SU-DHL-6 (cell line): ENCODE results near the gene DNPH1.

Experiments
- H2AFZ ChIP-seq: fragments of 200-600 bp; sonication (generic); 2 replicates; pipeline ENCODE4 v1.6.1; 2014; ENCODE audit warnings: low read depth, mild to moderate bottlenecking, moderate library complexity, mixed read lengths, antibody characterized with exemption, low read length; ENCODE audit not compliant: severe bottlenecking
- H3F3A ChIP-seq: fragments of 200-600 bp; shearing (Covaris generic); 2 replicates; pipeline ENCODE4 v1.6.0; 2016; ENCODE audit warnings: antibody characterized with exemption, mild to moderate bottlenecking; ENCODE audit not compliant: insufficient read depth
- H3K27ac ChIP-seq: fragments of 200-600 bp; sonication (generic); 2 replicates; pipeline ENCODE4 v1.5.1; 2016; ENCODE audit warnings: low read depth, mild to moderate bottlenecking, low read length, moderate library complexity, mixed read lengths
- H3K27me3 ChIP-seq: fragments of 200-600 bp; sonication (generic), shearing (Covaris generic); 2 replicates; pipeline ENCODE4 v1.6.0; 2014; ENCODE audit warnings: mild to moderate bottlenecking, low read length
- H3K36me3 ChIP-seq: fragments of 200-600 bp; sonication (generic); 2 replicates; pipeline ENCODE4 v1.6.1; 2014; ENCODE audit warnings: mild to moderate bottlenecking, low read length, mixed read lengths
- H3K4me2 ChIP-seq: fragments of 300-600, 200-600 bp; shearing (Covaris generic), sonication (generic); 2 replicates; pipeline ENCODE4 v1.6.0; 2014; ENCODE audit warnings: low read length, low read depth, mild to moderate bottlenecking; ENCODE audit not compliant: poor library complexity, severe bottlenecking
- H3K4me3 ChIP-seq: fragments of 200-600 bp; sonication (generic); 2 replicates; pipeline ENCODE4 v1.5.1; 2014; ENCODE audit warnings: antibody characterized with exemption, low read length, mild to moderate bottlenecking, mixed read lengths; ENCODE audit not compliant: insufficient read depth, poor library complexity, severe bottlenecking
- H3K79me2 ChIP-seq: fragments of 200-600 bp; sonication (generic); 2 replicates; pipeline ENCODE4 v1.6.1; 2014; ENCODE audit warnings: mild to moderate bottlenecking, low read length, moderate library complexity; ENCODE audit not compliant: insufficient read depth
- H3K9ac ChIP-seq: fragments of 200-600 bp; sonication (generic); 2 replicates; pipeline ENCODE4 v1.7.0; 2014; ENCODE audit warnings: mild to moderate bottlenecking, low read length
- H3K9me2 ChIP-seq: fragments of 200-600 bp; sonication (generic); replicated peaks from 2 replicates; pipeline ENCODE4 v1.6.1; 2014; ENCODE audit warnings: low read length; ENCODE audit not compliant: insufficient read depth
- H3K9me3 ChIP-seq: fragments of 200-600 bp; sonication (generic); 2 replicates; pipeline ENCODE4 v1.6.1; 2014; ENCODE audit warnings: low read length, mixed read lengths; ENCODE audit not compliant: insufficient read depth
- H4K20me1 ChIP-seq: fragments of 200-600 bp; sonication (generic); 2 replicates; pipeline ENCODE4 v1.6.1; 2014; ENCODE audit warnings: low read depth, mild to moderate bottlenecking, antibody characterized with exemption, low read length, moderate library complexity, mixed read lengths
- EZH2phosphoT487 ChIP-seq: fragments of 200-600 bp; sonication (generic), shearing (Covaris generic); conservative IDR thresholded peaks from 2 replicates; pipeline ENCODE4 v1.6.1; 2018; ENCODE audit warnings: mild to moderate bottlenecking, antibody characterized with exemption, low read length, moderate library complexity, mixed read lengths
- TF ChIP-seq, protein P1 (sequence below): fragments of 200-600 bp; sonication (generic); IDR thresholded peaks from one replicate; pipeline ENCODE4 v1.5.1; 2017; ENCODE audit warnings: antibody characterized with exemption, mild to moderate bottlenecking, low read length, moderate library complexity; ENCODE audit not compliant: insufficient read depth, poor library complexity, severe bottlenecking

DNPH1 gene

GRCh38 chr6:43176423-43176786 is 52.9 kb downstream of the DNPH1 start:
- Histone ChIP-seq H3K4me2 (no peak overlapping the region), H3K9me2 (no peaks in the 10 kb centered on the region), H3K36me3 (peaks cover 14% of the 10 kb centered on the region), H3F3A (peaks cover 31% of the 10 kb centered on the region), H3K27ac (no peak overlapping the region), H4K20me1 (peaks cover 5% of the 10 kb centered on the region; the same call in 1 of the 2 replicates), H3K79me2 (peaks cover 28% of the 10 kb centered on the region), H3K9ac (no peak overlapping the region), H3K27me3 (no peaks in the 10 kb centered on the region), H3K9me3 (no peaks in the 10 kb centered on the region), H2AFZ (no peak overlapping the region), H3K4me3 (no peak overlapping the region)
- TF ChIP-seq, protein P1, sequence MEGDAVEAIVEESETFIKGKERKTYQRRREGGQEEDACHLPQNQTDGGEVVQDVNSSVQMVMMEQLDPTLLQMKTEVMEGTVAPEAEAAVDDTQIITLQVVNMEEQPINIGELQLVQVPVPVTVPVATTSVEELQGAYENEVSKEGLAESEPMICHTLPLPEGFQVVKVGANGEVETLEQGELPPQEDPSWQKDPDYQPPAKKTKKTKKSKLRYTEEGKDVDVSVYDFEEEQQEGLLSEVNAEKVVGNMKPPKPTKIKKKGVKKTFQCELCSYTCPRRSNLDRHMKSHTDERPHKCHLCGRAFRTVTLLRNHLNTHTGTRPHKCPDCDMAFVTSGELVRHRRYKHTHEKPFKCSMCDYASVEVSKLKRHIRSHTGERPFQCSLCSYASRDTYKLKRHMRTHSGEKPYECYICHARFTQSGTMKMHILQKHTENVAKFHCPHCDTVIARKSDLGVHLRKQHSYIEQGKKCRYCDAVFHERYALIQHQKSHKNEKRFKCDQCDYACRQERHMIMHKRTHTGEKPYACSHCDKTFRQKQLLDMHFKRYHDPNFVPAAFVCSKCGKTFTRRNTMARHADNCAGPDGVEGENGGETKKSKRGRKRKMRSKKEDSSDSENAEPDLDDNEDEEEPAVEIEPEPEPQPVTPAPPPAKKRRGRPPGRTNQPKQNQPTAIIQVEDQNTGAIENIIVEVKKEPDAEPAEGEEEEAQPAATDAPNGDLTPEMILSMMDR: no peak
- no peak for TF ChIP-seq EZH2phosphoT487

DNA sequence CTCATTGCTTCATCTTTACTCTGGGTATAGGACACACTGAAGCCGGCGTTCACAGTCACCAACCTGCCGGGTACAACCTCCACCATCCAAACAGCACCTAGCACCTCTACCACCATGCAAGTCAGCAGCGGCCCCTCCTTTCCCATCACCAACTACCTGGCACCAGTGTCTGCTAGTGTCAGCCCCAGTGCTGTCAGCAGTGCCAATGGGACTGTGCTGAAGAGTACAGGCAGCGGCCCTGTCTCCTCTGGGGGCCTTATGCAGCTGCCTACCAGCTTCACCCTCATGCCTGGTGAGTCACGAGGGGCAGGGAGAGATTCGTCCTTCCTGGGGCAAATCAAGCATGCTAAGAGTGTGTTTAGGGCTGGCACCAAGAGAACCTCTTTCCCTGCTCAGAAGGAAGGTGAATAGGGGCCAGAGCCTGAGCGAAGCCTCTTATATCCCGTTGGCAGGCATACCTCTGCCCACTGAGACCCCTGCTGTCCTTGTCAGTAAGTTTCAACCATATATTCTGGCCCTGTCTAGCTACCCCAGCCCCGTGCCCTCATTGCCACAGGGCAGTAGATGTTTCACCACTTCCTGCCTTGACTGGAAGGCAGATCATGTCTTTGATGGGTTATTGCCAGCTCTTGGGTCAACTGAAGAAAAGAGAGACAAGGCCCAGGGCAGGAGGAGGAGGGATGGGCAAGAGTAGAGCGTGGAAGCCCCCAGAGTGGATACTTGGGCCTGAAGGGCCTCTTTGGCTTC is 53.4 kb downstream of the DNPH1 start:
- no peak overlapping the region for H3K4me3 ChIP-seq
- H3K27ac ChIP-seq: no peak overlapping the region
- TF ChIP-seq, protein P1: no peak
- no peak for TF ChIP-seq EZH2phosphoT487
- no peak overlapping the region for H2AFZ ChIP-seq
- no peak overlapping the region for H3K9ac ChIP-seq
- H3K79me2 ChIP-seq: peaks cover 28% of the 10 kb centered on the region
- peaks cover 14% of the 10 kb centered on the region for H3K36me3 ChIP-seq
- H3K4me2 ChIP-seq: no peak overlapping the region
- peaks cover 5% of the 10 kb centered on the region; the same call in 1 of the 2 replicates for H4K20me1 ChIP-seq
- H3K27me3 ChIP-seq: no peaks in the 10 kb centered on the region
- peaks cover 26% of the 10 kb centered on the region for H3F3A ChIP-seq
- no peaks in the 10 kb centered on the region for H3K9me3 ChIP-seq
- no peaks in the 10 kb centered on the region for H3K9me2 ChIP-seq
